ENCODE results near the gene WDFY3. TPM values are rescaled to one million over a fixed set of nuclear protein-coding genes. Genes with fewer than 3 reads are reported as not detected.

WDFY3 gene
- total RNA-seq, 1 donor from 2014 or later = 109 TPM

- no peak for DNase-seq
Measured at GRCh38 chr4:84905646-84906045, 60.8 kb downstream of the WDFY3 start.

- DNase-seq = no peak
Measured at GRCh38 chr4:84901740-84902281, 64.7 kb downstream of the WDFY3 start.

DNA sequence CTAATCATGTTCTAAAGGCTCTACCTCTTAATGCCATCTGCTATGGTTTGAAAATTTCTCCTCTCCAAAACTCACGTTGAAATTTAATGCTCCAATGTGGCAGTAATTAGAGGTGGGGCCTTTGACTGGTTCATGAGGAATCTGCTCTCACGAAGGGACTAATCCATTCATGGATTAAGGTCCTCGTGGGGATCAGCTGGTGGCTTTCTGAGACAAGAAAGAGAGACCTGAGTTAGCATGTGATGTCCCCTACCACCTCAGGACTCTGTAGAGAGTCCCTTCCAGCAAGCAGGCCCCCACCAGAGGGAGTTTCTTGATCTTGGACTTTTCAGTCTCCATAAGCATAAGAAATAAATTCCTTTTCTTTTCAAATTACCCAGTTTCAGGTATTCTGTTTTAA lies 65.3 kb downstream of the WDFY3 start:
- no peak for DNase-seq

DNA sequence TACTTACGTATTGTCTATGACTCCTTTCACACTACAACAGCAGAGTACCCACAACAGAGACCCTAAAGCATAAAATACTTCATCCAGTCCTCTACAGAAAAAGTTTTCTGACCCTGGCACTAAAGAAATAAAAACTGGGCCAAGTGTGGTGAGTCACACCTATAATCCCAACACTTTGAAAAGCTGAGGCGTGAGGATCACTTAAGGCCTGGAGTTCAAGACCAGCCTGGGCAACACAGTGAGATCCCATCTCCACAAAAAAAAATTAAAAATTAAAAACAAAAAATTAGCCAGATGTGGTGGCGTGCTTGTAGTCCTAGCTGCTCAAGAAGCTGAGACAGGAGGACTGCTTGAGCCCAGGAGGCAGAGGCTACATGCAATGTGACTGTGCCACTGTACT lies 66.9 kb downstream of the WDFY3 start:
- no peak for DNase-seq

- DNase-seq = no peak
Measured at GRCh38 chr4:84897516-84897915, 69.0 kb downstream of the WDFY3 start.

DNA sequence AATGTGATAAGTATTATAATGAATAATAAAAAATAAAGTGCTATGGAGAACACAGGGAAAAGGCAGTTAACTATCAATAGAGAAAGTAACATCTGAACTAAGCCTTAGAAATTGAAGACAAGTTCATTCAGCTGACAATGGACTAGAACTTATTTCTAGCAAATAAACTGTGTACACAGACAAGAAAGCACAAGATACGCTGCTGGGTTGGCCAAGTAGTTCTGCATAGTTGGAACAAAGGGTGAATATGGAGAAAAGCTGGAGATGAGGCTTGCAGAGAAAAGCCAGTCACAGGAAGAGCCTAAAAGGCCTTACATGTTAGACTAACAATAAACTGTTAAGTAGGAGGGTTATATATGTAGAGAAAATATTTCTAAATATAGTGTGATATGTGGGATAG lies 71.2 kb downstream of the WDFY3 start:
- DNase-seq = no peak

- DNase-seq = no peak
Measured at GRCh38 chr4:84894621-84895020, 71.9 kb downstream of the WDFY3 start.

- DNase-seq = no peak
Measured at GRCh38 chr4:84892950-84893349, 73.5 kb downstream of the WDFY3 start.

DNA sequence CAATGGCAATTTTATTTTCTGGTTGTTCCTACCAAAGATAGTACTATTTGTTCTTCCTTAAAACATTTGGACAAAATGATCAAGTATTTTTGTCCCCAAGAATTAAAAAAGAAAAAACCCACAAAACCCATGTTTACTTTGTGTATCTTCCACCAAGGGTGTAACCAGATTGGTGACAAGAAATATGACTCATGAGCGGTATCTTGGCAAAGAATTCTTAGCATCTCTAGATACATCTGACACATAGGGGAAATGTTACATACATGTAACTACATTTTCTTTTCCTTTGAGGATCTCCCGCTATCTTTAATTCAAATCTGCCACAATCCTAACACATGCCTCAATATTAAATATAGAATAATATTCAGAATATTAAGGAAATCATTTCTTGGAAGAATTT lies 78.7 kb downstream of the WDFY3 start:
- no peak for DNase-seq

GRCh38 chr4:84879651-84880200 lies 86.8 kb downstream of the WDFY3 start:
- DNase-seq = no peak

GRCh38 chr4:84878546-84878945 lies 87.9 kb downstream of the WDFY3 start:
- no peak for DNase-seq

DNA sequence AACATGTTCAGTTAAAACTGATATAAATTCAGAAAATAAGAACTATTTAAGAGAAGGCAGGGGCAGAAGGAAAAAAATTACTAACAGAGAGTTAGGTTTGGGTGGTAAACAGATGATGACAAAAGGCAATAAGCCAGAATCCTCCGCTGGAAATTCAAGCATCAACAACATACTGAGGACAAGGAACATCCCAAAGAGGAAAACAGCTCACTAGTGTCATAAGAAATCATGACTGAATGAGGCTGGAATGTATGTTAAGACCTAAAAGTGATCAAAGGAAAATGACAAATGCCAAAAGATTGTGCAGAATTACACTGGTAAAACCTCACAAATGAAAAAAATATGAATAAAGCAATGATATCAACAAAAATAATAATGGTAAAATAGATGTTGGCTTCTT lies 88.4 kb downstream of the WDFY3 start:
- no peak for DNase-seq

GRCh38 chr4:84877051-84877833 lies 89.2 kb downstream of the WDFY3 start:
- no peak for DNase-seq

DNA sequence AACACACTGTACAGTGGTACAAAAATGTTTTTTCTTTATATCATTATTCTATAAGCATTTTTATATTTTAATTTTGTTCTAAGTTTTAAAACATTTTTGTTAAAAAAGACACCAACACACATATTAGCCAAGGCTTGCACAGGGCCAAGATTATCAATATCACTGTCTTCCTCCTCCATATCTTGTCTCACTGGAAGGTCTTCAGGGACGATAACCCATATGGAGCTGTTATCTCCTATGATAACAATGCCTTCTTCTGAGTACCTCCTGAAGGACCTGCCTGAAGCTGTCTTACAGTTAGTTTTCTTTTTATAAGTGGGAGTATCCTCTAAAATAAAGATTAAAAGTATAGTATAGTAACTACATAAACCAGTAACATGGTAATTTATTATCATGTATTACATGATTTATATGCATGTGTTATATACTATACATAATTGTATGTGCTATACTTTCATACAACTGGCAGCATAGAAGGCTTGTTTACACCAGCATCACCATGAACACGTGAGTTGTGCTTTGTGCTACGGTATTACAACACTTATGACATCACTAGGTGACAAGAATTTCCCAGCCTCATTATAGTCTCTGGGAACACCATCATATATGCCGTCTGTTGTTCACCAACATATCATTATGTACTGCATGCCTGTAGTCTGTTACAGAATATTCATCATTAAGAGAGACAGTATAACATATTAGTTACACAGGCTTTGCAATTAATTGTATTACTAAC lies 90.7 kb downstream of the WDFY3 start:
- DNase-seq = no peak

GRCh38 chr4:84874619-84875018 lies 91.9 kb downstream of the WDFY3 start:
- no peak for DNase-seq

- no peak for DNase-seq
Measured at GRCh38 chr4:84870398-84871163, 95.9 kb downstream of the WDFY3 start.

DNA sequence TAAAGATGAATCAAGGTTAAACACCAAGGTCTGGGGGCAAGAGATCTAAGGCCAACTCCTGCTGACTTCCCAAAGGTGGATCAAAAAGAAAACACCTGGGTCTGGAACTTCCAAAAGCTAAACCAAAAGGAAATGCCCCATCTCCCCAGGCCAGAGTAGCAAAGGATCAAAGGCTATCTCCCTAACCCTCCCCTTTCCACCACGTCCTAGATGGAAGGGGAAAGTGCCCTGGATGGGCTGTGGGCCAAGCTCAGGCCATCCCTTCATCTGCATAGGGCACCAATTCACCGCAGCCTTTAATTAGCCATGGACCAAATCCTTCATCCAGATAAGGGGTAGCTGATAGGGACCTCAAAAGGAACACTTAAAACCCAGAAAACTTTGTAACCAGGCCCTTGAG lies 100.2 kb downstream of the WDFY3 start:
- DNase-seq = no peak

DNA sequence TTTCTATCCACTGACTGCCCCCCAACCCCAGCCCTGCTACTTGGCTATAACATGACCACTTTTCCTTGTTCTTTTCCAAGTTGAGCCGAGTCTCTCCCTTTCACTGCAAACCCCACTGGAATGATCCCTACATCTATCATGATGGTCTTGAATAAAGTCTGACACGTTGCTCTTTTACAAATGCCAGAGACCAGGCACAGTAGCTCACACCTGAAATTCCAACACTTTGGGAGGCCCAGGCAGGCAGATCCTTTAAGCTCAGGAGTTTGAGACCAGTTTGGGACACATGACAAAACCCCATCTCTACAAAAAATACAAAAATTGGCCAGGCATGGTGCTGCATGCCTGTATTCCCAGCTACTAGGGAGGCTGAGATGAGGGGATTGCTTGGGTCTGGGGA lies 100.9 kb downstream of the WDFY3 start:
- DNase-seq = no peak

GRCh38 chr4:84862064-84862463 lies 104.4 kb downstream of the WDFY3 start:
- no peak for DNase-seq

DNA sequence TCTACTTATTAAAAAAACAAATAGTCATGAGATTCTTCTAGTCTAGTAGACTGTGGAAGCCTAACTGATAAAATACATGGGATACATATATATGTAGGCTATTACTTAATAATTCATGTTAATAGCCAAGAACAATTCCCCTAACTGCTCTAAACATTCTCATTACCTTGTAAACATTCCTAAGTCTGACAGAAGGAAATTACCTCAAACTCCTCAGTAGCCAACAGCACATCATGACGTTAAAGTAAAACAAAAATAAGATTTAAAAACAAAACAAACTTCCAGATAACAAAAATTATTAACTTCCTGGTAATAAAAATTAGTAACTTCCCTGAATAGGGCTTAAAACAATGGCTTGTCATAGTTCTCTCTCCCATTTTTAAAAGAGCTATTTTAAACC lies 109.2 kb downstream of the WDFY3 start:
- DNase-seq = no peak

- no peak for DNase-seq
Measured at GRCh38 chr4:84856468-84857049, 109.9 kb downstream of the WDFY3 start.

DNA sequence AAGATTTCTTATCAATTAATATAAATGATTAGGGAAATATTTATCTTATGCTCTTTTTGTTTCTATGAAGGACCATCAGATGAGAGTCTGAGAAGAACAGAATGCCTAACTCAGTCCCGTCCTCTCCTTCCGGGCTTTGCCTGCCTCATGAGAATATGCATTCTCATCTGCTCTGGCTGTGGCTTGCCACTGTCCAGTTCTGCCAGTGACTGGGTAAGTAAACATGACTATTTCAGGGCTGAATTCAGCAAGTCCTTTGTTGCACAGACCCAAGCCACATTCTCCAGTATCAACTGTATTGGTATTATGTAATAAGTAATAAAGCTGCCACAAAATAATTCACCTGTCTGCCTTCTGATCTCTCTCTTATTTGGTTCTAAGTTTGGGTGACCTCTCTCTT lies 110.7 kb downstream of the WDFY3 start:
- DNase-seq = no peak
